SU-DHL-6 (cell line): ENCODE measurements around the gene DNAJB1.

Experiments
- EZH2phosphoT487 ChIP-seq: fragments of 200-600 bp; sonication (generic), shearing (Covaris generic); conservative IDR thresholded peaks from 2 replicates; pipeline ENCODE4 v1.6.1; 2018; ENCODE audit warnings: mild to moderate bottlenecking, antibody characterized with exemption, low read length, moderate library complexity, mixed read lengths
- TF ChIP-seq, protein P1 (sequence below): fragments of 200-600 bp; sonication (generic); IDR thresholded peaks from one replicate; pipeline ENCODE4 v1.5.1; 2017; ENCODE audit warnings: antibody characterized with exemption, mild to moderate bottlenecking, low read length, moderate library complexity; ENCODE audit not compliant: insufficient read depth, poor library complexity, severe bottlenecking

DNA sequence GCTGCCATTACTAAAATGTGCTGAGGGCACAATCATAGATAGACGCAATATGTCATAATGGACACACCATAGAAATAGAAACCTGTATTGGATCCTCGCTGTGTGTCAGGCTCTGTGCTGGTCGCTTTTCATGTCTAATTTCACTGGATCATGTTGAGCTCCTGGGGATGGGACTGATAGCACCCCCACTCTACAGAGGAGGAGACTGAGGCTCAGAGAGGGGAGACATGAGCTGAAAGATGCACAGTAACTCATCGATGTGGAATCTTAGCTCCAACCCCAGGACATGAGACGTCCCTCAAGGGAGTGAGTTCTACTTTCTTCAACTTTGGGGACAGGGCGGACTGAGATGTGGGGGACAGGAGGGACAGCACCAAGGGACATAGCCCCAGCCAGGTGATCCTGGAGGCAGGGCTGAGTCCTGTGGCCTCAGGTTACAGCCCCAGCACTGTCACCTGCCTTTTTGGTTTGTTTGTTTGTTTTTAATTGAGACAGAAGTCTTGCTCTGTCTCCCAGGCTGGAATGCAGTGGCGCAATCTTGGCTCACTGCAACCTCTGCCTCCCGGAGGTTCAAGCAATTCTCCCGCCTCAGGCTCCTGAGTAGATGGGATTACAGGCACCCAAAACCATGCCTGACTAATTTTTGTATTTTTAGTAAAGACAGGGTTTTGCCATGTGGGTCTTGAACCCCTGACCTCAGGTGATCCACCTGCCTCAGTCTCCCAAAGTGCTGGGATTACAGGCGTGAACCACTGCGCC, 15.7 kb downstream of the DNAJB1 start:
- TF ChIP-seq, protein P1, sequence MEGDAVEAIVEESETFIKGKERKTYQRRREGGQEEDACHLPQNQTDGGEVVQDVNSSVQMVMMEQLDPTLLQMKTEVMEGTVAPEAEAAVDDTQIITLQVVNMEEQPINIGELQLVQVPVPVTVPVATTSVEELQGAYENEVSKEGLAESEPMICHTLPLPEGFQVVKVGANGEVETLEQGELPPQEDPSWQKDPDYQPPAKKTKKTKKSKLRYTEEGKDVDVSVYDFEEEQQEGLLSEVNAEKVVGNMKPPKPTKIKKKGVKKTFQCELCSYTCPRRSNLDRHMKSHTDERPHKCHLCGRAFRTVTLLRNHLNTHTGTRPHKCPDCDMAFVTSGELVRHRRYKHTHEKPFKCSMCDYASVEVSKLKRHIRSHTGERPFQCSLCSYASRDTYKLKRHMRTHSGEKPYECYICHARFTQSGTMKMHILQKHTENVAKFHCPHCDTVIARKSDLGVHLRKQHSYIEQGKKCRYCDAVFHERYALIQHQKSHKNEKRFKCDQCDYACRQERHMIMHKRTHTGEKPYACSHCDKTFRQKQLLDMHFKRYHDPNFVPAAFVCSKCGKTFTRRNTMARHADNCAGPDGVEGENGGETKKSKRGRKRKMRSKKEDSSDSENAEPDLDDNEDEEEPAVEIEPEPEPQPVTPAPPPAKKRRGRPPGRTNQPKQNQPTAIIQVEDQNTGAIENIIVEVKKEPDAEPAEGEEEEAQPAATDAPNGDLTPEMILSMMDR: no peak
- no peak for TF ChIP-seq EZH2phosphoT487
